ENCODE results near the gene REV1. TPM values are rescaled to one million over a fixed set of nuclear protein-coding genes. Genes with fewer than 3 reads are reported as not detected.
A peak's percentile ranks its signal among the peaks of the same experiment; 100 is the strongest.

REV1 gene
- total RNA-seq, 2 donors from 2014 or later = 22.3 to 26.4 TPM

DNA sequence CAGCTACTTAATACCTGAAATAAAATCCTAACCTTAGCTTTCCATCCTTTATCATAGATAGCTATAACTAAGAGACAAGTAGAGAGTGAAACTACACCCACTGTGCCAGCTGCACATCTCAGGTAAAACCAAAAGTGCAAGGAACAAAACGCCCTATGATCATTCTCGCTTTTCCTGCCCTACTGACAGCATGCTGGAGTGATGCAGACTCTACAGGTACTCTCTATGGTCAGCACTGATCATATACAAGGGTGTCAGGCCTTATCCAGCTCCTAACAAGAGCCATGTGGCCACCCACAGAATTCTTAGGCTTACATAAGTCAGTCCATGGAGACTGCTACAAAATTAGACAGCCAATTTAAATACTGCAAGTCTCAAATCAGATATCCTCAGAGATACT lies 45.6 kb downstream of the REV1 start:
- TF ChIP-seq, protein P1, sequence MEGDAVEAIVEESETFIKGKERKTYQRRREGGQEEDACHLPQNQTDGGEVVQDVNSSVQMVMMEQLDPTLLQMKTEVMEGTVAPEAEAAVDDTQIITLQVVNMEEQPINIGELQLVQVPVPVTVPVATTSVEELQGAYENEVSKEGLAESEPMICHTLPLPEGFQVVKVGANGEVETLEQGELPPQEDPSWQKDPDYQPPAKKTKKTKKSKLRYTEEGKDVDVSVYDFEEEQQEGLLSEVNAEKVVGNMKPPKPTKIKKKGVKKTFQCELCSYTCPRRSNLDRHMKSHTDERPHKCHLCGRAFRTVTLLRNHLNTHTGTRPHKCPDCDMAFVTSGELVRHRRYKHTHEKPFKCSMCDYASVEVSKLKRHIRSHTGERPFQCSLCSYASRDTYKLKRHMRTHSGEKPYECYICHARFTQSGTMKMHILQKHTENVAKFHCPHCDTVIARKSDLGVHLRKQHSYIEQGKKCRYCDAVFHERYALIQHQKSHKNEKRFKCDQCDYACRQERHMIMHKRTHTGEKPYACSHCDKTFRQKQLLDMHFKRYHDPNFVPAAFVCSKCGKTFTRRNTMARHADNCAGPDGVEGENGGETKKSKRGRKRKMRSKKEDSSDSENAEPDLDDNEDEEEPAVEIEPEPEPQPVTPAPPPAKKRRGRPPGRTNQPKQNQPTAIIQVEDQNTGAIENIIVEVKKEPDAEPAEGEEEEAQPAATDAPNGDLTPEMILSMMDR (IDR thresholded peaks at IDR 0.05) = no peak
- H3K27ac ChIP-seq = no peak overlapping the region
- H3K27me3 ChIP-seq = no peaks in the 10 kb centered on the region
- no peak overlapping the region for H3K4me3 ChIP-seq
- peaks cover 15% of the 10 kb centered on the region for H3K36me3 ChIP-seq
- H3K9me3 ChIP-seq = no peaks in the 10 kb centered on the region
- H3K4me1 ChIP-seq = peaks cover 0 to 11% of the 10 kb centered on the region in 2 donors
- no peak for DNase-seq (ENCODE audit: low spot score)

DNA sequence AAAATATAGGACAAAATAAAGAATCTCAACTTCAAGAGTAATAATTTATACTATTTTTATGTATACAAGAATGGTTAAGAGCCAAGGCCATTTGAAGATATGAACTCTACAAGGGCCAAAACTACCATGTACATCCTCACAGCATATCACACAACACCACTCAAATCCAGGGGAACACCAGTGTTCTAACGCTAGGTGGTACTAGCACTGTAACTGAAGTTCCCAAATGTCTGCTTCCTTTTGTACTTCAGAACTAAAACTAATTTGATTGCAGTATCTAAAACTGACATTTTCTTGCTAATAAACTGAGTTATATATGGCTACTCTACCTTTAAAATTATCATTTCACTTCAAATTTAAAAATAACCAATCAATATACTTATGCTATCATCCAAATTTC lies 47.0 kb downstream of the REV1 start:
- TF ChIP-seq, protein P1 (IDR thresholded peaks at IDR 0.05) = peak; percentile 26 to 61
- H3K27ac ChIP-seq = no peak overlapping the region
- peaks cover 0 to 3% of the 10 kb centered on the region in 2 donors for H3K4me1 ChIP-seq
- peaks cover 26% of the 10 kb centered on the region for H3K36me3 ChIP-seq
- no peaks in the 10 kb centered on the region for H3K27me3 ChIP-seq
- no peak overlapping the region for H3K4me3 ChIP-seq
- no peaks in the 10 kb centered on the region for H3K9me3 ChIP-seq
- no peak for DNase-seq (ENCODE audit: low spot score)

DNA sequence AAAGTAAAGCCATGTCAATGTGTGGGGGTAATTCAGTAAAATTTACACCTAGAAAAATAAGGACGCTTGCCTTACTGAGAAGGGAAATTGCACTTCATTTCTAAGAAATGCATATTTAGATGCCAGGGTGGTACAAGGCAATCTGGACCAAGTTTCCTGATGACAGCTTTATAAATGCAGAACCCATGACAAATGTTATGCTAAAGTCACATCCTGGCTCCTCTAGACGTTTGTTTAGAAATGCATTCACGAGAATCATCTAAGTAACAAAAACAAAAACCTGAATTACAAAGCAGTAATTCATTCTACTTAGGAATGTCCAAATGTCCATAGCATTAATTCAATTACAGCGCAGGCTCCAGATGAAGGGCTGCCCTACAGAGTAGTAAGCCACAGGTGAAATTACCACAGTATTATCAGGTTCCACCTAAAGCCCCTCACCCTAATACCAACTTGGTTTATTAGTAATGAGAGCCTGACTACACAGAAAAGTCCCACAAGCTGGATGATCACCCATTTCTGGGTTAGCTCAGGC lies 49.8 kb downstream of the REV1 start:
- H3K27ac ChIP-seq = no peak overlapping the region
- H3K27me3 ChIP-seq = no peaks in the 10 kb centered on the region
- peaks cover 26% of the 10 kb centered on the region for H3K36me3 ChIP-seq
- no peak for DNase-seq (ENCODE audit: low spot score)
- H3K4me1 ChIP-seq = peaks cover 0 to 3% of the 10 kb centered on the region in 2 donors
- no peaks in the 10 kb centered on the region for H3K9me3 ChIP-seq
- H3K4me3 ChIP-seq = no peak overlapping the region
- TF ChIP-seq, protein P1 (IDR thresholded peaks at IDR 0.05) = no peak

DNA sequence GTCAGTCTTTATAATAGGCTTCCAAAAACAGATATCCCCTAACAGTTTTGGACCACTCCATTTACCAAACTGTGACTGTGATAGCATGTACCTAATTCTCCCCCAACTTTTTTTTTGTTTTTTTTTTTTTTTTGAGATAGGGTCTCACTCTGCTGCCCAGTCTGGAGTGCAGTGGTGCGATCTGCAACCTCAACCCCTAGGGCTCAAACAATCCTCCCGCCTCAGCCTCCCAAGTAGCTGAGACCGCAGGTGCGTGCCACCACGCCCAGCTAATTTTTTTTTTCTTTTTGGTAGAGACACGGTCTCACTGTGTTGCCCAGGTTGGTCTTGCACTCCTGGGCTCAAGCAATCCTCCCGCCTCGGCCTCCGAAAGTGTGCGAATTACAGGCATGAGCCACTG lies 52.9 kb downstream of the REV1 start:
- H3K36me3 ChIP-seq = peaks cover 26% of the 10 kb centered on the region
- DNase-seq (ENCODE audit: low spot score) = no peak
- TF ChIP-seq, protein P1 (IDR thresholded peaks at IDR 0.05) = no peak

DNA sequence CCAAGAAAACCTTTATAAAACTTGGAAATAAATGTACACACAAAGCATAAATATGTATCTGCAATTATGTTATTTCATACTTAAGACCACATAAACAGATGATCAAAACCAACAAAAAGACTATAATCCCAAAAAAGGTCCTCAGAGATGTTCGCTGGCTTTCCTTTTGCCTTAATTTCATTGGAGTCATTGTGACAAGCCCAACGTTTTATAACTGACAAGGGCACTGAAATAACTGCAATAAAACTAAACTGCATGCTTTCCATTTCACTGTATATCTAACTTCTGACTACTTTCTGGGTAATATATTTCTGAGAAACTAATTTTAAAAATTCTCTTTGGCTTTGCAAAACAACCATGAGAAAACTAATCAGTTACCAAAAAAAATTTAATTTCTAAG lies 56.5 kb downstream of the REV1 start:
- Histone ChIP-seq H3K27me3 (no peaks in the 10 kb centered on the region), H3K4me1 (no peaks in the 10 kb centered on the region), H3K9me3 (no peaks in the 10 kb centered on the region), H3K36me3 (peaks cover 29% of the 10 kb centered on the region), H3K27ac (no peak overlapping the region), H3K4me3 (no peak overlapping the region)
- no peak for DNase-seq (ENCODE audit: low spot score)
- TF ChIP-seq, protein P1 (IDR thresholded peaks at IDR 0.05) = no peak

More for the DNA sequence above, 52.9 kb downstream of the REV1 start:
- Histone ChIP-seq H3K9me3 (no peaks in the 10 kb centered on the region), H3K27ac (no peak overlapping the region), H3K4me1 (no peaks in the 10 kb centered on the region), H3K4me3 (no peak overlapping the region), H3K27me3 (no peaks in the 10 kb centered on the region)
